ENCODE measurements around the gene MLN.

DNA sequence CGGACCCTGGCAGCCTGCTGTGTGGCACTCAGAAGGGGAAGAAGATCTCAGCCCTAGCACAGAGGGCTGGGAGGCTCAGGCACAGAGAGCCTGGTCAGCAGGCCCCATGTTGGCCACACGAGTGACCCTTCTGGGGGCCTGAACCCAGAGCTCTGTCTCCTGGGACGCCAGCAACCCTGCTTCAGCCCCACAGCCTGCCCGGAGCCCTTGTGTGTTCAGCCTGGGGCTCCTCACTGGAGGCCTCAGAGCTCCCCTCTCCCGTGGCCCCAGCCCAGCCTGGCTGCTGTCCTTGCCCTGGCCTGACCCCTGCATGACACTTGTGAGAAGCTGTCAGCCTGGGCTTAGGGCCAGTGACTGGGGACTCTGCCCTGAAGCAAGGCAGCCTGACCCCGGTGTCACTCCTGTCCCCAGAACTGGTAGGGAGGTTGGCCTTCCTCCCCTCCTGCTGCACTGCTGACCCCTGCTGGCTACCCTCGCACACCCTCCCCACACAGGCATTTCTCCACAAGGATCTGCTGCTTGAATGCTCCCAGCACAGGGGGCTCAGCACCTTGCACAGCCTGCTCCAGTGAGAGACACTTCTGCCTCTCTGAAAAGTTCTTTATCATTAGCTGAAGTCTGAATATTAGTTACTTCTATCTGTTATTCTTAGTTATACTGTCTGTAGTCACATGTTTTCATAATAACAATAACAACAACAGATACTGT lies 41.7 kb downstream of the MLN start:
- TF ChIP-seq, protein P1, sequence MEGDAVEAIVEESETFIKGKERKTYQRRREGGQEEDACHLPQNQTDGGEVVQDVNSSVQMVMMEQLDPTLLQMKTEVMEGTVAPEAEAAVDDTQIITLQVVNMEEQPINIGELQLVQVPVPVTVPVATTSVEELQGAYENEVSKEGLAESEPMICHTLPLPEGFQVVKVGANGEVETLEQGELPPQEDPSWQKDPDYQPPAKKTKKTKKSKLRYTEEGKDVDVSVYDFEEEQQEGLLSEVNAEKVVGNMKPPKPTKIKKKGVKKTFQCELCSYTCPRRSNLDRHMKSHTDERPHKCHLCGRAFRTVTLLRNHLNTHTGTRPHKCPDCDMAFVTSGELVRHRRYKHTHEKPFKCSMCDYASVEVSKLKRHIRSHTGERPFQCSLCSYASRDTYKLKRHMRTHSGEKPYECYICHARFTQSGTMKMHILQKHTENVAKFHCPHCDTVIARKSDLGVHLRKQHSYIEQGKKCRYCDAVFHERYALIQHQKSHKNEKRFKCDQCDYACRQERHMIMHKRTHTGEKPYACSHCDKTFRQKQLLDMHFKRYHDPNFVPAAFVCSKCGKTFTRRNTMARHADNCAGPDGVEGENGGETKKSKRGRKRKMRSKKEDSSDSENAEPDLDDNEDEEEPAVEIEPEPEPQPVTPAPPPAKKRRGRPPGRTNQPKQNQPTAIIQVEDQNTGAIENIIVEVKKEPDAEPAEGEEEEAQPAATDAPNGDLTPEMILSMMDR (IDR thresholded peaks at IDR 0.05): peak; percentile 29 to 93 (median 80)
- TF ChIP-seq POLR2A (IDR thresholded peaks at IDR 0.05): no peak

All from thyroid gland (tissue), 4 donors.